ENCODE data around the gene MEP1B.
A peak's percentile ranks its signal among the peaks of the same experiment; 100 is the strongest.

The MEP1B gene

GRCh38 chr18:32258558-32259204, 68.8 kb downstream of the MEP1B start:
- H3K4me3 ChIP-seq: no peak overlapping the region
- peak overlapping the region in 1 of 21 experiments; percentile 2 for H3K27ac ChIP-seq

DNA sequence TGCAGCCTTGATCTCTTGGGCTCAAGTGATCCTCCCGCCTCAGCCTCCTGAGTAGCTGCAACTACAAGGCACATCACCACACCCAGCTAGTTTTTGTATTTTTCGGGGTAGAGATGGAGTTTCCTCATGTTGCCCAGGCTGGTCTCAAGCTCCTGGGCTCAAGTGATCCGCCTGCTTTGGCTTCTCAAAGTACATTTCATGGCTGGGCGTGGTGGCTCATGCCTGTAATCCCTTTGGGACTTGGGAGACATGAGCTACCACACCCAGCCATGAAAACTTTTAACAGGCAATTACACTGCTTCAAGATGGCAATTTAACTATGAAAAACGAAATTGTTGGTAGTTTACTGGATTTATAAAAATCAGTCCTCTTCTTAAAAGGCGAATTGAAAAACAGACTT, 69.7 kb downstream of the MEP1B start:
- no peak overlapping the region for H3K4me3 ChIP-seq
- no peak overlapping the region for H3K27ac ChIP-seq

DNA sequence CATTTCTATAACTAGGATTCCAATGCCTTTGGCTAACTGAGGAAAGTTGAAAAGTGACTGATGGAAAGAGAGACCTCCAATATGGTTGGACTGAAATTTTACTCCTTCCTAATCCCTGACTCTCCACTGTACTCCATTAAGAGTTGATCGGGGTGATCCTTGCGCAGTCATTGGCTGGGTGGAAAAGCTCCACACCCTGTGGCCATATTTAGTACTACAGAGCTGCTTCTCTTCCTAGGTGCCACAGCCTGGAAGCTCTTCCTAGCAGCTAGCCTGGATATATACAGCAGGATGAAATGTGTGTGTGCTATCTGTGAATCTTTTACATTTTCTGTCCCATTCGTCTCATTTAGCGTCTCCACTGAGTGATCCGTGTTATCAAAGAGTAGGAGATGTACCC, 71.2 kb downstream of the MEP1B start:
- Histone ChIP-seq H3K27ac (no peak overlapping the region), H3K4me3 (no peak overlapping the region)

GRCh38 chr18:32262092-32262491, 72.3 kb downstream of the MEP1B start:
- Histone ChIP-seq H3K4me3 (no peak overlapping the region), H3K27ac (no peak overlapping the region)

DNA sequence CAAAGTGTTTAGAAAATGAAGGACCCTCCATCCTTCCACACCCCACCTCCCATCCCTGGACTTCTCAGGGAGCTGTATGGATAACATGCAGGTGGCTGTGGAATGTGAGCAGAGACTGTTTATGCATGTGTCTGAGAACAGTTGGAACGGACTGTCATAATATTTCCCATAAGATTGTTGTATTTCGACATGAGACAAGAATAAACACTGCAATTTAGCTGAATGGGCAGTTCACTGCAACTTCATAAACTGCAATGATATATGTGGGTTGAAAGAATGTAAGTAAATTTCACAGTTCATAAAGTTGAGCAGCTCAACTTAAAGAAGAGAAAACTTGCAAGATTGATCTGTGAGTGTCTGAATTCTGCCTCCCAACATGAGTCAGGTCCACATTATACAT, 74.6 kb downstream of the MEP1B start:
- Histone ChIP-seq H3K27ac (no peak overlapping the region), H3K4me3 (no peak overlapping the region)

DNA sequence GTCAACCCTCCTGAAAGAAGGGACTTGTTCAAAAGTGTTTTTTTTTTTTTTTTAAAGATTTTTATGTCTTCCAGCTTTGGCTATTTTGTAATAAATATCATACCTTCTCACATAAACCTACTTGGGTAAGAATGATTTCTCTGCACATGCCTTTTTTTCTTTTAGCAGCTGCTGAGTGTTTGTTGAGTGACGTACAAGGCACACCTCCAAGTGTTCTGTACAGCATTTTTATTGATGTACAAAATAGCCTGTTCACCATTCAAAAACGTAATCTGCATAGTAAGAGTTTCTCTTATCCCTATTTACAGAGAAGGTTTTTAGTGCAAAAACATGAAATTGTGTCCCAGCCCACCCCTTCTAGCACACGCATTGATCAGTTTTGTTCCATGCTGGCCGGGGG, 77.6 kb downstream of the MEP1B start:
- Histone ChIP-seq H3K4me3 (no peak overlapping the region), H3K27ac (no peak overlapping the region)

Measured in skin epidermis (tissue), 12 donors.